HG02943 (cell line): Measurements from ENCODE around the gene CHMP2A.
"Not testable (repeated sequence)": the region's sequence is repeated elsewhere in the genome, so short reads cannot be mapped to it uniquely, and the experiment has no call there.

ENCODE experiments used
- ATAC-seq: cut with Tn5 transposase; IDR thresholded peaks from one replicate; pipeline ENCODE4 v1.9.1; 2021; ENCODE audit warnings: mild to moderate bottlenecking, low read depth, moderate library complexity; ENCODE audit not compliant: unreplicated experiment

The CHMP2A gene

DNA sequence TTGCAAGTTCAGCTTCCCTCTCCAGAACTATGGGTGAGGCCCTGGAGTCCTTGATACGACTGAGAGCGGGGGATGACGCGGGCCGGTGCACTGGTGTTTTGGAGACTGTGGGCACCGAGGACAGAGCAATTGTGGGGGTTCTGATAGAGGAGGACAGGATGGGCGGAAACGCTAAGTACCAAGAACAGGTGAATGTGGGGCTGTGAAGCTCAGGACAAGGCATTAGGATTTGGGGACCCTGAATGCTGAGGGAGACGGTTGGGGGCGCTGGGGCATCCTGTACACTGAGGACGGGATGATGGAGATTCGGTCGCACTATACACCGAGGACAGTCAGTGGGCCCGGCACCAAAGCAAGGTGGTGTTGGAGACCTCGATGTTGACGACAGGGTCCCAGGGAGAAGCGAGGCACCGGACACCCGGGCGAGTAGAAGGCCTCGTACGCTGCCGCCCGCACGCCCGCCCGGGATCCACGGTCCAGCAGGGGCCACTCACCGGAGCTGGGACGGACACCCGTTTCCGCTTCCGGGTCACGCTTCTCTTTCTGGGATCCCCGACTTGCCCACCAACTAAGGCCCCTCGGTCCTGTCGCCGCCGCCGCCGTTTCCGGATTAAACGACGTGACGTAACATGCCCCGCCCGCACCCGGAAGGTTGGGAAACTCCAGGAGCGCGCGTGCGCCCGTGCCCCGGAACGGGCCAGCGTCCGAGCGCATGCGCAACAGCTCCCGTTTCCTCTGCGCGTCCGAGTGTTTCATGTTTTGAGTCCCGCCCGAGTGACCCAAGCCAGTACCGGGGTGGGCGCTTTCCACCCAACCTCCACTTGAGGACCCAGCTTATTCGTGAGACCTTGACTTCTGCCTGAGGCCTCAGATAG is at the start of gene CHMP2A:
TSS of gene CHMP2A (minus strand) at position 612 of the 875 bp plus-strand sequence. CDS start 893 bp downstream, outside the sequence.
- ATAC-seq = no peak

DNA sequence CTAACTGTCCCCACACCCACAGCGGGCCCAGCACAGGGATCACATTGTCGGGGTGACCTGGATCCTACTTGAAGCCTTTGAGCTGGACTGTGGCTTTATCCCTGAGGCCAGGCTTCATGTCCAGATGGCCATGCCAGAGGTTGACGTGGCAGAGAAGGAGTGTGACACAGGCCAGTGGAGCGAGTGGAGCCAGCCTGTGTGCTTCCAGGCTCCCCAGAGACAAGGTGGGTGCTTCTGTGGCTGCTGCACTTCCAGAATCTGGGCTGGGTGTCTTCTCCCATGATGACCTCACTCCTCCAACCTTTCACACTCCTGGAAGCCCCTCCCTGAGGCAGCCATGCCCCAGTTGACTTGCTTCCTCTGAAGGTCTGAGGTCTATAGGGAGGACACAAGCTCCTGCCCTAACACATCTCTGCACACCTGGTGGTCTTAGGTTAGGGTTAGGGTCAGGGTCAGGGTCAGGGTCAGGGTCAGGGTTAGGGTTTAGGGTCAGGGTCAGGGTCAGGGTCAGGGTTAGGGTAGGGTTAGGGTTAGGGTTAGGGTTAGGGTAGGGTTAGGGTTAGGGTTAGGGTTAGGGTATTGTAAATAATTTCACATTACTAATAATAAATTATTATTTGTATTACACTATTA is 31.3 kb upstream of the CHMP2A start:
- no peak for ATAC-seq

DNA sequence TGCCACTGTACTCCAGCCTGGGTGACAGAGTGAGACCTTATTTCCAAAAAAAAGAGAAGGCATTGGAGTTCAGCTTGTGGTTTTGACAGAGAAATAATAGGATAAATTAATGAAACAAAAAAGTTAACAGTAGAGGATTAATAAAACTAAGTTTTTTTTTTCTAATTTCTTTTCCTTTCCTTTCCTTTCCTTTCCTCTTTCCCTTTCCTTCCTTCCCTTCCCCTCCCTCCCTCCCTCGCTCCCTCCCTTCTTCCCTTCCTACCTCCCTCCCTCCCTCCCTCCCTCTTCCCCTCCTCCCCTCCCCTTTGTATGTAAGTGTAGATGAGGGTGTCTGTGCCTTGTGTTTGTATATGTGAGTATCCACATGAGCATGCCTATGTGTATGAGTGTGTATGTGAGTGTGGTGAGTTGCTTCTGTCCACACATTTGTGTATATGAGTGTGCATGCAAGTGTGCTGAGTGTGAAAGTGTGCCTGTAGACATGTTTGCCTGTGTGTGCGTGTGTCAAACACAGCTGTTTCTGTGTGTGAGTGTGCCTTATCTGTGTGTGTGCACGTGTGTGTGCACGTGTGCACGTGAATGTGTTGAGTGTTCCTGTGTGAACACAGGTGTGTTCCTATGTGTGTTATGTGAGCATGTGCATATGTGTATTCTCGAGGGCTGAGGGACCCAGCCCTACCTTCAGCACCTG is 30.7 kb upstream of the CHMP2A start:
- ATAC-seq = no peak

DNA sequence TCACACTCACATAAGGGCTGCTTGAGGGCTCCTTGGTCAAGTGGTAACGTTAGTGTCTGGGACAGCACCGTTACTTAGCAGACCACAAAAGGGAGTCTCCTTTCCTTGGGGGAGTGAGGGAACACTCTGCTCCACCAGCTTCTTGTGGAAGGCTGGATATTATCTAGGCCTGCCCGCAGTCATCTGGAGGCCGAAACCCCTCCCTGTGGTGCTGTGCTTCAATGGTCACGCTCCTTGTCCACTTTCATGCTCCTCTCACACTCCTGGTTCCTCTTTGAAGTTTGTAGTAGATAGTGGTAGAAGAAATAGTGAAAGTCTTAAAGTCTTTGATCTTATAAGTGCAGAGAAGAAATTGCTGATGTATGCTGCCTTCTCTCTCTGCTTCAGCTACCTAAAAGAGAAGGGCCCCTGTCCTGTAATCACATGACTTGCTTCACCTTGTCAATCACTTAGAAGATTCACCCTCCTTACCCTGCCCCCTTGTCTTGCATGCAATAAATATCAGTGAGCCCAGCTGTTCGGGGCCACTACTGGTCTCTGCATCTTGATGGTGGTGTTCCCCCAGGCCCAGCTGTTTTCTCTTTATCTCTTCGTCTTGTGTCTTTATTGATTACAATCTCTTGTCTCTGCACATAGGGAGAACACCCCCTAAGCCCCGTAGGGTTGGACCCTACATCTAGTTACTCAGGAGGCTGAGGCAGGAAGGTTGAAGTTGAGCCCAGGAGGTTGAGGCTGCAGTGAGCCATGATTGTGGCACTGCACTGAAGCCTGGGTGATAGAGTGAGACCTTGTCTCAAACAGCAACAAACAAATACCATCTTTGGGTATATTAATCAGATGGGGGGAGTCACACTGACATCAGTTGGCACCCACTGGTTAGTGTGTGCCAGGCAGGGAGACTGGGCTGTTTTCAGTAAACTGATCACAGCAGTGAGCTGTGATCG is 29.9 kb upstream of the CHMP2A start:
- no peak for ATAC-seq

- no peak for ATAC-seq
Observed at GRCh38 chr19:58582985-58583384, 28.1 kb upstream of the CHMP2A start.

DNA sequence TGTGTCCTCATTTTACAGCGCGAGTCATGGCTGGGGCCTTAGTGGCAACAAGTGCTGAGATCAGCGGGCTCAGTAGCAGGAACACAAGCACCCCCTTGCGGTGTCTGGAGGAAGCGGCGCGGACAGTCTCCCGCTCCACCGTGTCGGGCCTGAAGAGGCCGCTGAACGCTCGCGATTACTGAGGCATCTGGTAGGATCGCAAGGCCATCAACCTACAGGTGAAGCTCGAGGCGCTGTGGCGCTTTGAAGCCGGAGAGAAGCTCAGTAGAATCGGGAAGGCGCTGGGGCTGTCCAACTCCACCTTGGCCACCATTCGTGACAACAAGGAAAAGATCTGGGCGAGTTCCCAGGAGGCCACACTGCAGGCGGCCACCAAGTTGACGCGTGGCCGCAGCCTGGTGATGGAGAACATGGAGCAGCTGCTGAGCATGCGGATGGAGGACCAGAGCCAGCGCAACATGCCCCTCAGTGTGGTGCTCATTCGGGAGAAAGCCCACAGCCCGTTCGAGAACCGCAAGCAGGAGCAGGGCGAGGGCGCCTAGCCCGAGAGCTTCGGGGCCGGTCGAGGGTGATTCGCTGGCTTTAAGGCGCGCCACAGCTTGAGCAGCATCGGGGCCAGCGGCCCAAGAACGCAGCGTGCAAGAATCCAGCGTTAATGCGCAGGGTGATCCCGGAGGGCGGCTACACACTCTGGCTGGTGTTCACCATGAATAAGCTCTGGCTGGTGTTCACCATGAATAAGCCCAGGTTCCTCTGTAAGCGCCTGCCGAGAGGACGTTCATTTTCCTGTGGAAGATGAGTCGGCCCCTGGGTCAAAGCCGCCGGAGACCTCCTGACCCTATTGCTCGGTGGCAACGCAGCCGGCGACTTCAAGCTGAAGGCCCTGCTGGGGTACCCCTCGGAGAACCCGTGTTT is 26.6 kb upstream of the CHMP2A start:
- ATAC-seq = no peak

DNA sequence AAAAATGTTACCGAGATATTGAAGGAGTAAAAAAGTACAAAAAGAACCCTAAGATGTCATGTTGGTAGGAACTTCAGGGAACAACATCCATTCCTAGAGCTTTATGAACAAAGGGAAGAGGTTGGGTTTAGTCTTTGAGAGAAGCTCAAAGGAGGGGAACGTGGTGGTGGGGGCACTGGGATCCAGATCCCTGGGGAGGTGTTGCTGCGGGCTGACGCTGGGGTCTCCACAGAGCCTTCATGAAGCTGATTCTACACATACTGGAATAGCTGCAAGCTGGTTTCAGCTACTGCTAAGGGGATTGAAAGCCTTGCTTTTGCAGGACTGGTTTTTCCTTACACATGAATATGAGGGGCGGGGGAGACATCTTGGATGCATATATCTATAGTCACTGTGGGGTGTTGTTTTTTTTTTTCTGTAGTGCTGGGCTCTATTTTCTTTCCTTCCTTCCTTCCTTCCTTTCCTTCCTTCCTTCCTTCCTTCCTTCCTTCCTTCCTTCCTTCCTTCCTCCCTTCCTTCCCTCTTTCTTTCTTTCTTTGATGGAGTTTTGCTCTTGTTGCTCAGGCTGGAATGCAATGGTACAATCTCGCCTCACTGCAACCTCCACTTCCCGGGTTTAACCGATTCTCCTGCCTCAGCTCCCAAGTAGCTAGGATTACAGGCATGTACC is 24.7 kb upstream of the CHMP2A start:
- ATAC-seq = no peak

GRCh38 chr19:58578012-58578925 is 23.4 kb upstream of the CHMP2A start:
- no peak for ATAC-seq

- ATAC-seq = not testable (repeated sequence)
Observed at GRCh38 chr19:58577581-58577980, 22.7 kb upstream of the CHMP2A start.

DNA sequence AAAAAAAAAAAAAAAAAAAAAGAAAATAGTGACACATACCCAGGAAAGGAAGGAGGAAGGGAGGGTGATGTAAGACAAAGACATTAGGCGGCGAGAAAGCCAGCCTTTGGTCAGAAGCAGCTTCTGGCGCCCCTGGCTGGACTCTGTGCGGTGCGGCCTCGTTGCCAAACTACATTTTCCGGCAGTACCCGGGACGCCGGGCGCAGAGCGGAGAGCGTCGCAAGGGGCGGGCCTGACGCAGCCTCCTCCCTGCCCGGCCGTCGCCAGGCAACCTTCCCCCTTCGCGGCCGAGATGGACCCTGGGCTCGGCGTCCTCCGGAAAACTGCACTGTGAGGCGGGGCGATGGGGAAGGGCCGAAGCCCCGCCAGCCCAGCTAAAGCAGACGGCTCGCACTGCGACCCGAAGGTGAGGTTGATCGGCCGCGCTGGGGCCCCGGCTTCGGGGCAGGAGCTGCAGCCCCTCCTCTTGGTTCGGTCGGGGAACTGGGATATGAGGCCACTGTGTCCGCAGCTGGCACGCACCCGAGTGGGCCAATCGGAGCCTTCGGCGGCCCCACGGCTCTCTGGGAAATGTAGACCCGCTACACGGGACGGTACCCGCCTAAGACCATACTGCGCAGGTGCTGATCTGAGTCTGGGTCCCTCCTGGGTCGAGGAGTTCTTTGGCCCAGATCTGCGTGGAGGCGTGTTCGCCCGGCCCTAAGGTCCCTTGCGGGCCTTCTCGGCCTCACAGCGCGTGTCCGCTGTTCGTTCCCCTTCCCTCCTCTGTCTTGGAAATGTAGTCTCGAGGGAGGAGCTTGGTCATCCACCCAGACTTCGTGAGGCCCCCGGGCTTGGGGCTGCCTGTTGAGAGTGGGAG is 20.5 kb upstream of the CHMP2A start:
- ATAC-seq = peak; percentile 27

DNA sequence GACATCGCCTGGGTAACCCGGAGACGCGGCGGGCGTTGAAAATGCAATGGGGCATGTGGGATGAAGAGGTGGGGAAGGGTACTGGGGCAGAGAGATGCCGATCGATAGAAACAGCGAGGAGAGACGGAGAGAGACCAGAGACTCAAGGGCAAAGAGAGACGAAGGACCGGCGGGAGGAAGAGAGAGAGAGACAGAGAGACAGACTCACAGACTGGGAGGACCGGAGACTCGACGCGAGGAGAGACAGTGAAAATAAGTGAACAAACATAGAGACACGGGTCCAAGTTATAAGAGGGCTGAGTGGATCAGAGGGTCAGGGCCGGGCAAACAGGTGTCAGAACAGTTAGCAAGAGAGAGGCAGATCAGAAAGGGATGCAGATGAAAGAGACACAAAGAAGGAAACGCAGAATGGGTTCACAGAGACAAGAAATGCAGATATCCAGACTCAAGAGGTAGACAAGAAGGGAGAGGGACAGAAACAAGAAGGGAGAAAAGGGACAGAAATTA is 18.8 kb upstream of the CHMP2A start:
- no peak for ATAC-seq

DNA sequence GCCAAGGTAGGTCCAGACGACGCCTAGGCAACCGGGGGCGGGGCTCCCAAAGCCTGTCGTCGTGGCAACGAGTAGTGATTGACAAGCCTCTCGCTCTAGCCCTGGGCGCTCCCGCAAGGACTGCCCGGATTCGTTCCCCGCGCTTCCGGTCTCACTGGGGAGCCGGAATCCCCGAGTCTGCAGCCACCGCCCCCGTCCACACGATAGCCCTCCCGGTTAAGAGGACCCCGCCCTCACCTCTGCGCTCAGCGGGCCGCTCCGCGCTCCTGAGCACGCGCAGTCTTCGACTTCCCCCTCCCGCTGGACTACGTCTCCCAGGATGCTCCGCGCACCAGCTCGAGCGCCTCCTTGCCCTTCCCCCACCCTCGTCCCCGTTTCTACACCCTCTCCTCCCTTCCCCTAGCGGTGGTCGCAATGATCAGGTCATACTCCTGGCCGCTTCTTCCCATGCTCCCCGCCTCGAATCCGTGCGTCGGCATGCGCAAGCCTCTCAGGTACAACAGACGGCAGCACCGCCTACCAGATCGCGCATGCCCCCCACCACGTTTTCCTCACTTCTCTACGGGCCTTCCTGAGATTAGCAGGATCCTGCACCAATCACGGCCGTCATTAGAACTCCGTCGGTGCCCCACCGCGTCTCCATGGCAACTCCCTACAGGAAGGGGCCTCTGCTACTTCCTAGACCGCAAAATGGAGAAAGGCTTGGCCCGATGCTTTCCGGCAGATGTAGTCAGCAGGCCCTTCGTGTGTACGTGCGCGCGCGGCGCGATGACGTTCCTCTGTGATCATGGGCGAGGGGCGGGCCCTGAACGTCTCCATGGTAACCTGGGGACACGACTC is 18.1 kb upstream of the CHMP2A start, which contains the start of gene MZF1:
TSS of gene MZF1 (minus strand) at position 518 of the 840 bp plus-strand sequence. CDS start 1,946 bp downstream, outside the sequence.
- ATAC-seq = peak; percentile 57

DNA sequence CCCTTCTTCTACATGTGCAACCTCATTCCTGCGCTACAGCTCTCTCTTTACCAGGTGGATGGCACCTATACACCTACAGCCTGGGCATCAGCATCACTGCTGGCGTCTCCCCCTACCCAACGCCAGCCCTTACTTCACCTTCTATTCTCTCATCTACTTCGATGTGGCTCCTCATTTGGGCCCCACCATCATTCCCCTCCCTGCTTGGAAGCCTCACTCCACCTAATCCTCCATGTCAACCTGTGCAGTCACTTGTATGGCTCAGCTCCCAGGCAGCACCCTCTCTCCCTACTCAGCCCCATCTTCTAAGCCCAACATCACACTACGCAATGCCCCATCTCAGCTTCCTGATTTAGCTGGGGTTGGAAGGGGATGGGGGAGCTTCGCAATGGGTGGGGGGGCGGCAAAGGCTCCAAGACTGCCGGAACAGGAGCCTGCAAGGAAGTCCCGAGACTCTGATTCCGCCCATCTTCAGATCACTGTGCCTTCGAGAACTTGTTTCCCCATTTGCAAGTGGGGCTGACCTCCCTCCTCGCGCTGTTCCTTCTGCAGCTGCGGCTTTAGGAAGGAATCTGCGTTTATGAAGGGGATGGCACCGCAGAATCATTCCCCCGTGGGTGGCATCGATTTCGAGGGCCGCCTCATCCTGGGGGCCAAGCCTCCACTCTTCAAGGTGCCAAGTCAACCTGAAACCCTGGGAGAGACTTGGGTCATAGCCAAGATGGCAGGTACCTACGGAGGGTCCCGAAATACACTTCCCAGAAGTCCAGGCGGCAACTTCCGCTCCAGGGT is 17.3 kb upstream of the CHMP2A start:
- ATAC-seq = no peak

- no peak for ATAC-seq
Observed at GRCh38 chr19:58571575-58571947, 16.7 kb upstream of the CHMP2A start.
